DMS153 treated with DMSO at 0.1 percent for 48 hours (cell line): Measurements from ENCODE around the gene LRRC9.
A peak's percentile ranks its signal among the peaks of the same experiment; 100 is the strongest.
"Not testable (repeated sequence)": the region's sequence is repeated elsewhere in the genome, so short reads cannot be mapped to it uniquely, and the experiment has no call there.

Source experiments
- DNase-seq: peaks from one replicate; lab custom pipeline; 2025; ENCODE audit not compliant: unreplicated experiment; lab: John Stamatoyannopoulos, UW

LRRC9 gene

DNA sequence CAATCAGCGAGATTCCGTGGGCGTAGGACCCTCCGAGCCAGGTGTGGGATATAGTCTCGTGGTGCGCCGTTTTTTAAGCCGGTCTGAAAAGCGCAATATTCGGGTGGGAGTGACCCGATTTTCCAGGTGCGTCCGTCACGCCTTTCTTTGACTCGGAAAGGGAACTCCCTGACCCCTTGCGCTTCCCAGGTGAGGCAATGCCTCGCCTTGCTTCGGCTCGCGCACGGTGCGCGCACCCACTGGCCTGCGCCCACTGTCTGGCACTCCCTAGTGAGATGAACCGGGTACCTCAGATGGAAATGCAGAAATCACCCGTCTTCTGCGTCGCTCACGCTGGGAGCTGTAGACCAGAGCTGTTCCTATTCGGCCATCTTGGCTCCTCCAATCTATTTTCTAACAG is 32.2 kb downstream of the LRRC9 start:
- not testable (repeated sequence) for DNase-seq

DNA sequence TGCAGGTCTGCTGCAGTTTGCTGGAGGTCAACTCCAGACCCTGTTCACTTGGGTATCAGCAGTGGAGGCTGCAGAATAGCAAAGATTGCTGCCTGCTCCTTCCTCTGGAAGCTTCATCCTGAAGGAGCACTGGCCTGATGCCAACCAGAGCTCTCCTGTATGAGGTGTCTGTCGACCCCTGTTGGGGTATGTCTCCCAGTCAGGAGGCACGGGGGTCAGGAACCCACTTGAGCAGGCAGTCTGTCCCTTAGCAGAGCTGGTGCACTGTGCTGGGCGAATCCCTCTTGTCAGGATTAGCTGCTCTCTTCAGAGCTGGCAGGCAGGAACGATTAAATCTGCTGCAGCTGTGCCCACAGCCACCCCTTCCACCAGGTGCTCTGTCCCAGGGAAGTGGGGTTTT is 37.9 kb downstream of the LRRC9 start:
- not testable (repeated sequence) for DNase-seq

DNA sequence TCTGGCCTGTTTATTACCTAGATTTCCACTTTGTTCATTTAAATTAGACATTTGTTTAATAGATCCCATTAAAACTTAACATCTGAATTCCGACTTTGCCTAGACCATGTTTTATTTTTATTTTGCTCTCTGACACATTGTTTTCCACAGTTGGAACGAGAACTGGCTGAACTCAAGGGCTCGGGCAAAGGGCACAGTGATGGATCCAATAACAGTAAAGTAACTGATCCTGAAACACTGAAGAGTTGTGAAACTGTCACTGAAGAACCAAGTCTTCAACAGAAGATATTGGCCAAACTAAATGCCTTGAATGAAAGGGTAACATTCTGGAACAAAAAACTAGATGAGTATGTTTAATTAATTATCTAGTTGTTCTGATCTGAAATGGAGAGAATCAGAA is 39.7 kb downstream of the LRRC9 start:
- DNase-seq = no peak

DNA sequence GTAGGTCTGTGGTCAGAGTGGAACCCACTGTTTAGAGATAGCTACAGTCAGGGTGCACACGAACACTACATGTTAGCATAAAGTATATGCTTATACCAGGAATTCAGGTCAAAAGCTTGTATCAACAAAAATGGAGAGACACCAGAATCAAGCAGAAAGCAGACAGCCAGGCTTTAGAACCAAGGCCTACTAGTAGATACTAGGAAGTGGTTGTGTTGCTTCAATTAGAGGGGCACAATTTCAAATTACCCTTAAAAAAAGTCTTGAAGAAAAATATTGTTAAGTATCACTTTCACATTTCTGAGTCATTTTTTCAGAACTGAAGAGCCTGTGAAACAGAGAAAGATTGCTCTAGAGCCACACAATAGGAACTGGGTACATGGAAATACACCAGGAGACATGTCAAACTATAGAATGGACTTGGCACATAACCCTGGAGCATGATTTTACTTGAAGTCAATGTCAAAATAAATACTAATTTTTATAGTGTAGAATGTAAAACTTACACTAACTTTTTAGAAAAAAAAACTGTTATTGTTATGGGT is 41.6 kb downstream of the LRRC9 start:
- DNase-seq = no peak

DNA sequence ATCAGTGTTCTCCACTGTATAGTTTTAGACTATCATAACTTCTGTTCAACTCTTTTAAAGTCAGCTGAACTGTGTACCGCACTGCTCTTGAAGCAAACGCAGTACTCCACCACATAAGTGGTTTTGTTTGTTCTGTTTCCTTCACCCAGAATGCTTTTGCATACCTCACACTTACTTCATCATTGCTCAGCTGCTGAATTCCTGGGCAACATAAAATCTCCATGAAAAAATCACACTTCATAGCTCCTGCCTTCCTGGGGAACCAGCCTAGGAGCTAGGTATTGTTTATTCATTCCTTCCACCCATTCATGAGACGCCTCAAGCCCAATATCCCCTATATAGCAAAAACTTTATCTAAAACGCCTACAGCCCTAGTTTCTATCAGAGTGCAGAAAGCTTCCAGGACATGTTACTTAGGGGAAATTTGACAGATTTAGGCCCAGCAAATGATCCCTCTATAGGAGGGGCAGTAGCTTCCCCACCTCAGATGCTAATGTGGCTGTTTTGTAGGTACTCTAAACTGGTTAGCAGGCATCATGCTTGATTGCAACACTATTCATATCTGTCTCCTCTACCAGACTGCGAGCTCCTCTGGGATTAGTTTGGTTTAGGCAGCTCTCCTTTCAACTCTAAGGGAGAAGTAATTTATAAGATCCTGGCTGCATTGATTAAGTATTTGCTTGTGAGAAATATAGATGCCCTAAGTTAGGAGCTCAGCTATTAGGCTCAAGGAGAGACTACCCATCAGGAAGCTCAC is 44.5 kb downstream of the LRRC9 start:
- no peak for DNase-seq

DNA sequence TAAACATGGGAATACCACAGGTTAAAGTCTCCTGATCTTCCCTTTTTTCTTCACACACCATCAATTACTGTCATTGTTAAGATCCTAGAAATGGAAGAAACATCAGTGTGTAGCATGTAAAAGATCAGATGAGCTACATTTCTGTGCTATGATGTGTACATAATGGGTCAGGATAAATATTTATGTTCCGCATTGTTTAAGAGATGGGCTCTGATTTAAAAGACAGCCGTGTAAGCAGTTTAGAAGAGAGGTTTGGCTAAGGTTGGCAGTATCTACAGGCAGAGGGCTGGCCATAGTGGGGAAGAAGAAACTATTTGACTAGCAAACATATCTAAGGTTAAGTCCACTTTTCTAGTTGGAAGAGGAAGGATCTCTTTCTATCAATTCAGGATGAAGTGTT is 49.4 kb downstream of the LRRC9 start:
- no peak for DNase-seq

DNA sequence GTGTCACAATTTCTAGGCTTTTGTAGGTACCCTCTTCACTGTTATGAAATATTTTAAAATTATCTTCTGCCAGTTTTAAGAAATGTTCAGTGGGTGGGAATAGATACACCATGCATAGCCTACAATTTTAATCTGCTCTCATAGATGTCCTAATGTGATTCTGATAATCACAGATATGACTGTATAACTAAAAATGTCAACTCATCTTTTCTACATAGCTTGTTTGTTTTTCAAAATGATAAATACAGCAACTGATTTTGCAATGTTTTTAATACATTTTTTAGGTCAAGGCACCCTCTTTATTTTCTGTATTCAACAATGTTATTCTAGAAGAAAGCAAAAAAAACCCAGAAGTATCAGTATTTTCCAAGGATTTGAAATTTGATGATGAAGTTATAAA is 61.6 kb downstream of the LRRC9 start:
- DNase-seq = no peak

DNA sequence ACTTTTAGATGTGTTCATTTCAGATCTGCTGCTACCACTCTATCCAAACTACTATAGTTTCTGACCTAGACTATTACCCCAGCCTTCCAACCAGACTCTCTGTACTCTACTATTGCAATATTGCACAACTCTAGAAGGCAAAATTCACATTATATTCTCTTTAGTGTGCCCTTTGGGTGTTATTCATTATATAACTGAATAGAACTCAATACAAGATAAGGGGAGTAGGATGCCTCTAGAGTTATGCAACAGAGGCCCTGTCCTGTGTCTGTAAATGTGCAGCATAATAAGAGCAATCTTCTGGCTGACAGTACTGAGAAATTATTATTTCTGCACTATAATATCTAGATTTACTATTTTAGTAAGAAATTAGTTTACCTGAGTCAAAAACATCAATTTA is 63.1 kb downstream of the LRRC9 start:
- DNase-seq = no peak

DNA sequence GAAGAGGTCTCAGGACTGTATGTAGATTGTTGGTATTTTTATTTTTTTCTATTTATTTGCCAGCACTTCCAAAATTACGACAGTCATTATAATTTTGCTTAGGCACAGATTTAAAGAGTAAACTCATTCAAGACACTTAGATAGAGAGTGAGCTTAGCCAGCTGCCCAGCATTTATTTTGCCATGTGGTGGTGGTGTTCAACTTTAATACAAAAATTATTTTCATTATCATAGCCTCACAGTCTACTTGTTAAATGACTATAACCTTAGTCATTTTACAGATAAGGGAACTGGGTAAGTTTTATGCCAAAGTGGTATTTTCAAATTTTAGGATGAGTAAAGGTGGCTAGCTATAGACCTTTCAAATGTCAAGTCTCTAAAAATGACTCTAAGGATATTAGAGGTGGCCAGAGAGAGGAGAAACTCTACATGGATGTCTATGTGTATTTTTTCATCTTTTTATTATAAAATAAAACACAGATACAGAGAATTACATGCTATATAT is 66.7 kb downstream of the LRRC9 start:
- no peak for DNase-seq

DNA sequence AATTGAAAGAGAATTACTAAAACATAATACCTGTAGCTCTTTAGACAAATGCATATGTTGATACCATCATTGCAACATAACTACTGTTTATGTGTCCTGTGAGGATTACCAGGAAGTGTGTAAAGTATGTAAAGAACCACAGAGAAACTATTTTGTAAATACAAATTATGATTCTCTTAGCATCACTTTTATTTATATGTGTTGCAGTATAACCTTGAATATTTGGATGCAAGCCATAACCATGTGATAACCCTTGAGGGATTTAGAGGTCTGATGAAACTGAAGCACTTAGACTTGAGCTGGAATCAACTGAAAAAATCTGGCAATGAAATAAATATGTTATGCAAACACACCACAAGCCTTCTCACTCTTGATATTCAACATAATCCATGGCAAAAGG is 77.5 kb downstream of the LRRC9 start:
- peak; percentile 4 for DNase-seq

DNA sequence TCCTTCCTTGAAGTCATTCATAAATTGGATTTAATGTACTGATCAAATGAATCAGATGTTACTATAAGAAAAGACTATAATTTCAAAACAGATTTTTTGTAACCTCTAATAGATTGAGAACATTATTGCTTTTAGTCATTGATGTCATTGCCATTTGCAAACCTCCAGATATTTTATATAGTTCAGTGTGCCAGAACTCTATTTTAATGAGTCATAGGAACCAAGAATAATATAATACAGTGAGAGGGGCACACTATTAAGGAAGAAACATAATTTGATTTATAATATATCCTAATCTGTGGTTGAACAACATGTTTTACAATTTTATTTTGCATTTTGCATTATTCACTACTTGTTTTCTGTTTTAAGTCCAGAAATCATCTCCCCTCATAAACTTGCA is 78.0 kb downstream of the LRRC9 start:
- DNase-seq = no peak

DNA sequence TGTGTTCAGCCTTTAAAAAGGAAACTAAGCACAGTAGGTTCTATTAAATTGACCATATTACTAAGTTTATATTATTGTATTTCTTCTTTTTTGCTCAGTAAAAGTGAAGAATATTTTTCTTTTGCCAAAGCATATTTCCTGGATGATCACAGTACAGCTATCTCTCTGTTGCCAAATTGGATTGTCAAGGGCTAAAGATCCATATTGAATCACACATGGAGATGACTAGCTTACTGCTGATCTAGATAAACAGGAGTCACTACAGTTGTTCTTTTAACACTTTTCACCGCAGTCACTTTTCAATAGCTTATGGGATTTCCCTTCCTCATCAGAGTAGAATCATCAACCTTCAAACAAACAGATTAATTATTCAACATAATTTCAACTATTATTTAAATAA is 78.6 kb downstream of the LRRC9 start:
- no peak for DNase-seq

DNA sequence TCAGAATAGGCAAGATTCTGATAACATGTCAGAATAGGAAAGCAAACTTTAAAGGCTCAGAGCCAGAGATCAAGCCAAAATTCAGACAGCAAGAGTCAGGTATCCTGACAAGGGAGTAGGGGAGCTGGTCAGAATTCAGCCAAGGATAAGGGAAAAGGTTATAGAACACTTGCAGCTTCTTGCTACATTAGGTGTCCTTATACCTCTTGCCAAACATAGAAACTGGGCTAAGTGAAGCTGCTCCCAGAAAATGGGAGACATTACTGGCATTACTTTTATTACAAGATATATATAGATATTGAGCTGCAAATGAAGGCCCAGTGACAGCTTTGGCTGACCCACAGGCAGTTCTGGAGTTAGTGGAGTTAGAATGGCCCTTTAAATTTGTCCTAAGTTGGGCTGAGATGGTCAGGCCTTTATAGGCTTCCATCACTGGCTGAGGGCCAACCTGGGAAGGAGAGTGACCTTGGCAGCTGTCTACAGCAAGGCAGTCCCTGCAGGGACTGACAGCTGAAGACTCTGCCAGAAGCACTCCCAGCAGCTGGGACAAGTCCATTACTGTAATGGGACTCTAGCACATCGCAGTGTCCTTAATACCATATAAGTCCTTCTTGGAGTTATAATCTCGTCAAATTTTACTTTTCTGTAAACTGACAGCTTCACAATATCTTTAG is 83.0 kb downstream of the LRRC9 start:
- no peak for DNase-seq

DNA sequence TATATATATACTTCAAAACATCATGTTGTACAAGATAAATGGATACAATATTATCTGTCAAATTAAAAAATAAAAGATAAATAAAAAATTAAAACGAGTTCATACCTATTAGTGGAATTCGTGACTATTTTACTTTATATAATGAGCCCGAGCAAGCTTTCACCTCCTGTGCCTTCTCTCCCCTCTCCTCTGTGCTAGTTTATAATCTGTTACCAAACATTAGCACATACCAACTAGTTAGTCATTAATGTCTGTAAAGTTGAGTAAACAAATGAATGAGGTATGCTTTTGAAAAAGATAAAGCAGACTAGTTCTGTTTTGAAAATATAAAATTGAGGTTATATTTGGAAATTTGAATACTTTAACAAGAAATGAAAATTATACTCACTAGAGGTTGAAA is 84.0 kb downstream of the LRRC9 start:
- no peak for DNase-seq

DNA sequence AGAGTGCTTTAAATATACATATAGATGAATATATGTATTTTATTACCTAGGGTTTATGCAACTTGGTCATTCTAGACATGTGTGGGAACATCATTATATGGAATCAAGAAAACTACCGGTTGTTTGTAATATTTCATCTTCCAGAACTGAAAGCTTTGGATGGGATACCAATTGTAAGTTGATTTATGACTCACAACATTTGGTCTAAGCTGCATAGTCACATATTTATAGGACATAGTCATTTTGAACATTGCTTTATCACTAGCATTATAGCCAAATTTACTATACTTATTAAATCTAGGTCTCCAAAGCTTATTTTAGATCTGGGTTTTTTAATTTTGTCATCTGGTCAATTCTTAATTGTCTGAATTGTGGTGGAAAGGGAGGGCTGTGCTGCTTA is 88.1 kb downstream of the LRRC9 start:
- no peak for DNase-seq

DNA sequence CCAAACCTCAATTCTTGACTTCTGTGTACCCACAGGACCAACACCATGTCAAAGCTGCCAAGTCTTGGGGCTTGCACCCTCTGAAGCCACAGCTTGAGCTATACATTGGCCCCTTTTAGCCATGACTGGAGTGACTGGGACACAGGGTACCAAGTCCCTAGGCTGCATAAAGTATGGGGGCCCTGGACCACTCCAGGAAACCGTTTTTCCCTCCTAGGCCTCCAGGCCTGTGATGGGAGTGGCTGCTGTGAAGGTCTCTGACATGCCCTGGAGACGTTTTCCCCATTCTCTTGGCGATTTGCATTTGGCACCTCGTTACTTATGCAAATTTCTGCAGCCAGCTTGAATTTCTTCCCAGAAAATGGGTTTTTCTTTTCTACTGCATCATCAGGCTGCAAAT is 90.3 kb downstream of the LRRC9 start:
- not testable (repeated sequence) for DNase-seq

DNA sequence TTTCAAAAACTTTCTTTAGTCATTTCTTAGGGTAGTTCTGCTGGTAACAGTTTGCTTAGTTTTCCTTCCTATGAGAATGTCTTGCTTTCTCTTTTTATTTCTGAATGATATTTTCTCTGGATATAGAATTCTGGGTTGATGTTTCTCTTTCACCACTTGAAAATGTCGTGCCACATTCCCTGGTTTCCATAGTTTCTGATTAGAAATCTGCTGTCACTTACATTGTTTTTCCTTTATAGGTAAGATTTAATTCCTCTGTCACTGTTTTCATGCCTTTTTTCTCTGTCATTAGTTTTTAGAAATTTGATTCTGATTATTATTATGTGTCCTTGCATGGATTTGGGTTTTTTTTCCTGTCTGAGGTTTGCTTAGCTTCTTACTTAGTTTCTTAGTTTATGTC is 94.5 kb downstream of the LRRC9 start:
- DNase-seq = no peak

DNA sequence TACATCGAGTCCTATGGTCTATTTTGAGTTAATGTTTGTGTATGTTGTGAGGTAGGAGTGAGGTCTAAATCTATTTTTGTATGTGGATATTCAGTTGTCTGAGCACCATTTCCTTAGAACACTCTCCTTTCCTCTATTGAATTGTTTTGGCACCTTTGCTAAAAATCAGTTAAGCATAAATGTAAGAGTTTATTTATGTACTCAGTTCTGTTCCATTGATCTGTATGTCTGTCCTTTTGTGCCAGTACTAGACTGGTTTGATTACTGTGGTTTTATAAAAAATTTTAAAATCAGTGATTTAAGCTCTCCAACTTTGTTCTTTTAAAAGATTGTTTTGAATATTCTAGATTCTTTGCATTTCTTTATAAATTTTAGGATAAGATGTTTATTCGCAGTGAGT is 101.7 kb downstream of the LRRC9 start:
- DNase-seq = no peak

DNA sequence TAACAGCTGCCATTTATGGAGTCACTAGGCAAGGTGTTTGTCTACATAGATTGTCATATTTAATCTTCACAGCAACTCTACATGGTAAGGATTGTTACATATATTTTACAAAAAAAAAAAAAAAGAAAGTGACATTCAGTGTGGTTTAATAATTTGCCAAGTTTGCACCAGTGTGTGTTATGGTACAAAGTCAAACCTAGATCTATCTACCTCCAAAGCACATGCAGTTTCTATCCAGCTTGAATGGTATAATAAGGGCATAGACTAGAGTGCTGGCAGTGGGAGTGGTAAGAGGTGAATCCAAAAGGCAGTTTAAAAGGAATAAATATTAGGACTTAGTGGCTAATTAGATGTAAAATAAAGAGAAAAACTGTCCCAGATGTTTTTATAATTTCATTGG is 105.6 kb downstream of the LRRC9 start:
- no peak for DNase-seq

DNA sequence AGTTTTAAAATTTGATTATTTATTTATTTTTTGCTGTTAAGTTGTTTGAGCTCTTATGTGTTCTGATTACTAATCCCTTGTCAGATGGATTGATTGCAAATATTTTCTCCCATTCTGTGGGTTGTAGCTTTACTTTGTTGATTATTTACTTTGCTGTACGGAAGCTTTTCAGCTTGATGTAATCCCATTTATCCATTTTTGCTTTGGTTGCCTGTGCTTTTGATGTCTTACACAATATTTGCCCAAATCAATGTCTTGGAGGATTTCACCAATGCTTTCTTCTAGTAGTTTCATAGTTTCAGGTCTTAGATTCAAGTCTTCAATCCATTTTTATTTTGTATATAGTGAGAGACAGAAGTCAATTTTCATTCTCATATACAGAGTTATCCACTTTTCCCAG is 115.2 kb downstream of the LRRC9 start:
- DNase-seq = no peak

DNA sequence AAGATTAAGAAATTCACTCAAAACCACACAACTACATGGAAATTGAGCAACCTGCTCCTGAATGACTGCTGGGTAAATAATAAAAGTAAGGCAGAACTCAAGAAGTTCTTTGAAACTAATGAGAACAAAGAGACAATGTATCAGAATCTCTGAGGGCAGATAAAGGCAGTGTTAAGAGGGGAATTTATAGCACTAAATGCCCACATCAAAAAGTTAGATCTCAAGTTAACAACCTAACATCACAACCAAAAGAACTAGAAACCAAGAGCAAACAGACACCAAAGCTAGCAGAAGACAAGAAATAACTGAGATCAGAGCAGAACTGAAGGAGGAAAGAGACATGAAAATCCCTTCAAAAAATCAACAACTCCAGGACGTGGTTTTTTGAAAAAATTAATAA is 128.0 kb downstream of the LRRC9 start:
- not testable (repeated sequence) for DNase-seq

DNA sequence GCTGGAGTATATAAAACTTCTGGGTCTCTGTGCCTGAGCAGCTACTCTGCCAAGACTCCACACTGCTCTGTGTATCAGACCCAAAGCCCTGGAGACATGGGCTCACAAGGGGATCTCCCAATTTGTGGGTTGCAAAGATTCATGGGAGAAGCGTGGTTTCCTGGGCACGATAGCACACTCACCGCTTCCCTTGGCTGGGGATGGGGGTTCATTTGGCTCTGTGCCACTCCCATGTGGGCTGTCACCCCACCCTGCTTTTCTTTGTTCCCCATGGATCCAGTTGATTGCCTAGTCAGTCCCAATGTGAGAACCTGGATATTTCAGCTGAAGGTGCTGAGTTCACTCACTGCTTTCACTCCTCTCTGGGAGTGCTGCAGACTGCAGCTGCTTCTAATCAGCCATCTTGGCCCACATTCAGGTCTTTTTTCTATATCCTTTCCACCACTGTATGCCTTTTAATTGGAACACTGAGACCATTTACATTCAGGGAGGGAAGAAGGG is 131.8 kb downstream of the LRRC9 start:
- no peak for DNase-seq
